ENCODE results near the gene GRB10.

Gene GRB10

DNA sequence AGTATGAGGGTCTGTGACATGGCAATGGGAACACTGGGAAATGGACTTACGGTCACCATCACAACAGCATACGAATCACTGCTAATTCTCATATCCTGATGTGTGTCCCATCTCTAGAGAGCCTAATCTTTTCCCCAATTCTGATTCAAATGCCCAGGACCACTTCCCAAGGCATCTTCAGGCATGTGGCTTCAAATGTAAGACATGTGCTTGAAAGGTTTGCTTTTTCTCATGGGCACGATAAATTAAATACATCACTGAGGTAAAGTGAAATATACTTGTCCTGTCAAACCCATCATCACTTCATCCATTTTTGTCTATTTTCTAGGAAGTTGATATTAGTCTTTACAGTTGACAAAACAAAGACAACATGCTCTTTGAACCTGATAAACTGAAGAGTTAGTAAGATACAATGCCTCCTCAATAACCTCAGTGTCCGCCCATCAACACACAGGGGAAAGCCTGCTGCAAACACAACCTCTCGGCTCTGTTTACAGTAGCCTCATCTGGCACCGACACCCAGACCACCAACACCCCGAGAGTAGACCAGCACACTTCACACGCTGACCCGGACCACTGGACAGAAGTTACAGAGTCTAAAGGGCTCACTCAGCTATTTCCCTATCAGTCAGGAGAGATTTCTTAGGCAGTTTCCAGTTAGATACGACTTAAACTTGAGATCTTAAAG lies 24.8 kb downstream of the GRB10 start:
- DNase-seq (ENCODE audit: insufficient read length, low spot score): no peak
- no peak for FAIRE-seq
- TF ChIP-seq, protein P1, sequence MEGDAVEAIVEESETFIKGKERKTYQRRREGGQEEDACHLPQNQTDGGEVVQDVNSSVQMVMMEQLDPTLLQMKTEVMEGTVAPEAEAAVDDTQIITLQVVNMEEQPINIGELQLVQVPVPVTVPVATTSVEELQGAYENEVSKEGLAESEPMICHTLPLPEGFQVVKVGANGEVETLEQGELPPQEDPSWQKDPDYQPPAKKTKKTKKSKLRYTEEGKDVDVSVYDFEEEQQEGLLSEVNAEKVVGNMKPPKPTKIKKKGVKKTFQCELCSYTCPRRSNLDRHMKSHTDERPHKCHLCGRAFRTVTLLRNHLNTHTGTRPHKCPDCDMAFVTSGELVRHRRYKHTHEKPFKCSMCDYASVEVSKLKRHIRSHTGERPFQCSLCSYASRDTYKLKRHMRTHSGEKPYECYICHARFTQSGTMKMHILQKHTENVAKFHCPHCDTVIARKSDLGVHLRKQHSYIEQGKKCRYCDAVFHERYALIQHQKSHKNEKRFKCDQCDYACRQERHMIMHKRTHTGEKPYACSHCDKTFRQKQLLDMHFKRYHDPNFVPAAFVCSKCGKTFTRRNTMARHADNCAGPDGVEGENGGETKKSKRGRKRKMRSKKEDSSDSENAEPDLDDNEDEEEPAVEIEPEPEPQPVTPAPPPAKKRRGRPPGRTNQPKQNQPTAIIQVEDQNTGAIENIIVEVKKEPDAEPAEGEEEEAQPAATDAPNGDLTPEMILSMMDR (IDR thresholded peaks at IDR 0.05; ENCODE audit: insufficient read depth, missing control alignments): no peak

DNA sequence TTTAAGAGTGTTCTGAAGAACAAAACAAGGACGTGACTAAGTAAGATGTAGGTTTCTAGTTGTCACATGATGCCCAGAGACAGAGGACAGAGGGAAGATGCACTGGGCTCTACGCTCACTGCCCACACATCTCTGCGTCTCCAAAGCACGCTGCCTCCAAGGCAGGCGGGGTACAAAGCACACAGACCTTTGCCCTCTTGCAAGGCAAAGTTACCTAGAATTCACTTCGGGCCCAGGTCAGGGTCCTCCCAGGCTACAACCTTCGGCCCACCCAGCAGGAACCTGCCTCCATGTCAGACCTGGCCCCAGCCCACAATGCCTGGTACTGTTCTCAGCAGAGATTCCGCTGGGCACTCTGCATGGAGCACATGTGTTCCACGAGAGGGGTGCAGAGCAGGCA lies 26.5 kb downstream of the GRB10 start:
- DNase-seq (ENCODE audit: insufficient read length, low spot score): no peak
- no peak for FAIRE-seq
- TF ChIP-seq, protein P1 (IDR thresholded peaks at IDR 0.05; ENCODE audit: insufficient read depth, missing control alignments): no peak

DNA sequence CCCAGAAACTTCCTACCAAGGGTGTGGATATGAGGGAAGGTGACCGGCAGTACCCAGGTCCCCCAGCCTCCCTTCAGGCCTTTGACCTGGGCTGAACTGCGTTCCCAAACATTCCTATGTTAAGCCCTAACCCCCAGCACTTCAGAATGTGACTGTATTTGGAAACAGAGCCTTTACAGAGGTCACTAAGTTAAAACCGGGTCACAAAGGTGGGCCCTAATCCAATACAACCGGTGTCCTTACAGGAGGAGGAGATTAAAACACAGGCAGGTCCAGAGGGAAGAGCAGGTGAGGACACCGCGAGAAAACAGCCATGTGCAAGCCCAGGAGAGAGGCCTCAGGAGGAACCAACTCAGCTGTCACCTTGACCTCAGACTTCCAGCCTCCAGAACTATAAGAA lies 28.0 kb downstream of the GRB10 start:
- DNase-seq (ENCODE audit: insufficient read length, low spot score): no peak
- TF ChIP-seq, protein P1 (IDR thresholded peaks at IDR 0.05; ENCODE audit: insufficient read depth, missing control alignments): no peak
- FAIRE-seq: no peak

DNA sequence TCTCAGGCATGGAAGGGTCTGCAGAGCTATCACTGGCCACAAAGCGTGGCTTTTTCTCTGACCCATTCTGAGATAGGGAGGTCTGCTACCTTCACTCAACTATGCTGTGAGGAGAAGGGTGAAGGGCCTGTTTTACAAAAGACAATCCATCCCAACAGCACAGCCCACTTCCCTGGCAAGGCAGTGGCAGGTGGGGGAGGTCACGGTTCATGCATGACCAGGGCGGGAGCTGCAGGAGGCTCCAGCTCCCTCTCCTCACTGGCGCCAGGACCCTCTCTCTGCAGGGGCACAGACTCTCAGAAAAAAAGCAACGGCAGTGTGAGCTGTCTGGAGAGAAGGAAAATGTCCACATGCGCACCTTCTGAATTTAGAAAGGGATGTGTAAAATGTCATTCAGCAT lies 28.5 kb downstream of the GRB10 start:
- no peak for DNase-seq (ENCODE audit: insufficient read length, low spot score)
- TF ChIP-seq, protein P1 (IDR thresholded peaks at IDR 0.05; ENCODE audit: insufficient read depth, missing control alignments): no peak
- no peak for FAIRE-seq

DNA sequence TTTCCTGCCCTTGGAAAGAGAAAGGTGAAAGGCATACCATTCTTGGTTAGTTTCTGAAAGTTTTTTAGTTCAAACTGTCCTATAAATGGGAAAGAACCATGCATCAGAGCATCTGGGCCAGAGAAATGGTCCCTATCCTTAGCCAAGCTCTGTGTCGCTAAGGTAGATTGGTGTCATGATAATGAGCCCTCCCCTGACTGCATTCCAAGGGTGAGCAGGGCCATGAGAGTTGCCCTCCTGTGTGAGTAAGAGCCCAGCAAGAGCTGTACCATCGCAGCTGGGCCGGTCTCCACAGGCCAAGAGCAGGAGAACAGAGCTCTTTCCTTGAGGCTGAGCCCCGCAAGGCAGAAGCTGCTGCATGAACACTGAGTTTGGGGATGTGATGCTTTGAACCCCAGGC lies 30.3 kb downstream of the GRB10 start:
- TF ChIP-seq, protein P1 (IDR thresholded peaks at IDR 0.05; ENCODE audit: insufficient read depth, missing control alignments): no peak
- DNase-seq (ENCODE audit: insufficient read length, low spot score) (no peak), FAIRE-seq (no peak)

DNA sequence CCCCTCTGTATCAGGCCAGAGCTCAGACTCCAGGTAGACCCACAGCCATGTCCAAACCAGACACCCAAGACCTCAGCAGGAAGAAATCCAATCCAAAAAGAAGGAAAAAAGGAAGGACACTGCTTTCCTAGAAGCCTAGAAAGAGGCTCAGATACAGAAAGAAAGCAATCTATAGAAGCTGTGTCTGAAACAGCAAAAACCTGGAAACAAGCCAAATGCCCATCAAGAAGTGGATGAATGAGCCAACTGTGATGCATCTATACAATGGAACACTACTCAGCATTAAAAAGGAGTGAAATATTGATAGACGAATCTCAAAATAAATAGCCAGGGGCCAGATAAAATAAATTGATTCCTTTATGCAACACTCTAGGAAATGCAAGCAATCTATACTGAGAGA lies 31.6 kb downstream of the GRB10 start:
- DNase-seq (ENCODE audit: insufficient read length, low spot score): no peak
- FAIRE-seq: no peak
- TF ChIP-seq, protein P1 (IDR thresholded peaks at IDR 0.05; ENCODE audit: insufficient read depth, missing control alignments): no peak

DNA sequence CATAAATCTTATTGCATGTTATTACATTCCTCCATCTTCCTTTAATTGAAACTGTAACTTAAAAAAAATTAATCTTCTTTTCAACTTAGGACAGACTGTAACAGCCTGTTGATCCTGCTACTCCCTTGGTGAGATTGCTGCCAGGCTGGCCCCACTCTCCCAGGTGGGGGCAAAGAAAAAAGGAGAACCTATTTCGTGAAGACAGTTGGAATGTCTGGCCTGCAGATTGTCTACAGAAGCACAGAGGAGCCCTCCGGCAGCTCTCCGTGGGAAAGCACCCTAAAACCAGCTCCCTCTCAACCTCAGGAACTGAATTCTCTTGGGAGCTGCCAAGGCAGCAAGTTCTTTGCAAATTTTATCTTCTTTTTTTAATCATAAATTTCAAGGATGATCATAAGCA lies 32.8 kb downstream of the GRB10 start:
- no peak for FAIRE-seq
- TF ChIP-seq, protein P1 (IDR thresholded peaks at IDR 0.05; ENCODE audit: insufficient read depth, missing control alignments): no peak
- no peak for DNase-seq (ENCODE audit: insufficient read length, low spot score)

All from D721Med (cell line).